Activated gamma-delta T cell treated with Interleukin-2 at 50 U/mL for 16 hours (primary cell): Measurements from ENCODE around the gene BRD1.

Source experiments
- DNase-seq: peaks from one replicate; pipeline ENCODE4 v3.0.0-alpha.2; 2020

BRD1 gene

GRCh38 chr22:49827853-49828598 lies at the start of gene BRD1:
TSS of gene BRD1 (minus strand) at chr22:49827873. CDS start at chr22:49824317, 3,556 bp downstream.
- peak; percentile 49 for DNase-seq

- no peak for DNase-seq
Observed at GRCh38 chr22:49873228-49873940, 45.7 kb upstream of the BRD1 start.

GRCh38 chr22:49872347-49872746 lies 44.7 kb upstream of the BRD1 start:
- DNase-seq: no peak

GRCh38 chr22:49871482-49871881 lies 43.8 kb upstream of the BRD1 start:
- DNase-seq: no peak

- no peak for DNase-seq
Observed at GRCh38 chr22:49869845-49870712, 42.4 kb upstream of the BRD1 start.

GRCh38 chr22:49869086-49869830 lies 41.6 kb upstream of the BRD1 start:
- DNase-seq: no peak

GRCh38 chr22:49867303-49868265 lies 39.9 kb upstream of the BRD1 start:
- no peak for DNase-seq

GRCh38 chr22:49866646-49867045 lies 39.0 kb upstream of the BRD1 start:
- DNase-seq: no peak

- no peak for DNase-seq
Observed at GRCh38 chr22:49866134-49866533, 38.5 kb upstream of the BRD1 start.

- DNase-seq: no peak
Observed at GRCh38 chr22:49865156-49865555, 37.5 kb upstream of the BRD1 start.

GRCh38 chr22:49863931-49864330 lies 36.3 kb upstream of the BRD1 start:
- no peak for DNase-seq

GRCh38 chr22:49862496-49862776 lies 34.8 kb upstream of the BRD1 start:
- no peak for DNase-seq

- no peak for DNase-seq
Observed at GRCh38 chr22:49861642-49862495, 34.2 kb upstream of the BRD1 start.

GRCh38 chr22:49858827-49859226 lies 31.2 kb upstream of the BRD1 start:
- DNase-seq: no peak

- no peak for DNase-seq
Observed at GRCh38 chr22:49856766-49857618, 29.3 kb upstream of the BRD1 start.

GRCh38 chr22:49856343-49856742 lies 28.7 kb upstream of the BRD1 start:
- no peak for DNase-seq

GRCh38 chr22:49855251-49855911 lies 27.7 kb upstream of the BRD1 start:
- no peak for DNase-seq

GRCh38 chr22:49853981-49854831 lies 26.5 kb upstream of the BRD1 start:
- no peak for DNase-seq
